ENCODE measurements around the gene C3. TPM values are rescaled to one million over a fixed set of nuclear protein-coding genes. Genes with fewer than 3 reads are reported as not detected.

Gene C3
- total and polyA plus RNA-seq, 2 of the 13 experiments (the other 11 are each of a cell fraction or from before 2014, with no cell fraction given) = 1,455 to 6,272 TPM

DNA sequence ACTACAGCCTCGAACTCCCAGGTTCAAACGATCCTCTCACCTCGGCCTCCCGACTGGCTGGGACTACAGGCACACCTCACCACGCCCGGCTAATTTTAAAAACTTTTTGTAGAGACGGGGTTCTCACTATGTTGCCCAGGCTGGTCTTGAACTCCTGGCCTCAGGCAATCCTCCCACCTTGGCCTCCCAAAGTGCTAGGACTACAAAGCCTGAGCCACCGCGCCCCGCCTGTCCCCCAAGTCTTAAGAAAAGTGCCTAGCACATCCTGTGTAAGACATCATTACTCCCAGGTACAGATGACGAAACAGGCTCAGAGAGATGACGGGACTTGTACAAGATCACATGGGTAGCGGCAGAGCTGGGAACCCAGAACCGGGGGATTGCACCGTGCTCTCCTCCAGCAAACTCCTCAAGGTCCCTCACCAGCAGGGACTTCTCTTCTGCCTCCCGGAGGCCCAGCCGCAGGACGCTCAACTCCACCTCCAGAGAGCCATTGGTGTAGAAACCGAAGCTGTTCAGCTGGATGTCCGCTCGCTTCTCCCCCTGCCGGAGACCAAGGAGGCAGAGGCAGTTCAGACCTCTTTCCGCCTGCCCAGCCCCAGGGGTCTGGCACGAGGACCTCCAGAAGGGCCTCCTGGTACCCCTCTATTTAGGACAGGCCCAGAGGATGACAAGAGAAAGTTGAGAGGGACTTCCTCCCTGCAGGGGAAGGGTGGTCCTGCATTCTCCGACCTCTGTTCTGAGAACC lies 15.9 kb upstream of the C3 start (continued):
- TF ChIP-seq, protein P1, sequence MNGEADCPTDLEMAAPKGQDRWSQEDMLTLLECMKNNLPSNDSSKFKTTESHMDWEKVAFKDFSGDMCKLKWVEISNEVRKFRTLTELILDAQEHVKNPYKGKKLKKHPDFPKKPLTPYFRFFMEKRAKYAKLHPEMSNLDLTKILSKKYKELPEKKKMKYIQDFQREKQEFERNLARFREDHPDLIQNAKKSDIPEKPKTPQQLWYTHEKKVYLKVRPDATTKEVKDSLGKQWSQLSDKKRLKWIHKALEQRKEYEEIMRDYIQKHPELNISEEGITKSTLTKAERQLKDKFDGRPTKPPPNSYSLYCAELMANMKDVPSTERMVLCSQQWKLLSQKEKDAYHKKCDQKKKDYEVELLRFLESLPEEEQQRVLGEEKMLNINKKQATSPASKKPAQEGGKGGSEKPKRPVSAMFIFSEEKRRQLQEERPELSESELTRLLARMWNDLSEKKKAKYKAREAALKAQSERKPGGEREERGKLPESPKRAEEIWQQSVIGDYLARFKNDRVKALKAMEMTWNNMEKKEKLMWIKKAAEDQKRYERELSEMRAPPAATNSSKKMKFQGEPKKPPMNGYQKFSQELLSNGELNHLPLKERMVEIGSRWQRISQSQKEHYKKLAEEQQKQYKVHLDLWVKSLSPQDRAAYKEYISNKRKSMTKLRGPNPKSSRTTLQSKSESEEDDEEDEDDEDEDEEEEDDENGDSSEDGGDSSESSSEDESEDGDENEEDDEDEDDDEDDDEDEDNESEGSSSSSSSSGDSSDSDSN (CRISPR knock-in tag; IDR thresholded peaks at IDR 0.05) = peak; percentile 69
- TF ChIP-seq ETV5 (CRISPR knock-in tag; IDR thresholded peaks at IDR 0.05; ENCODE audit: borderline replicate concordance) = peak; percentile 57; the same call in 1 of the 2 replicates
- TF ChIP-seq, protein P2, sequence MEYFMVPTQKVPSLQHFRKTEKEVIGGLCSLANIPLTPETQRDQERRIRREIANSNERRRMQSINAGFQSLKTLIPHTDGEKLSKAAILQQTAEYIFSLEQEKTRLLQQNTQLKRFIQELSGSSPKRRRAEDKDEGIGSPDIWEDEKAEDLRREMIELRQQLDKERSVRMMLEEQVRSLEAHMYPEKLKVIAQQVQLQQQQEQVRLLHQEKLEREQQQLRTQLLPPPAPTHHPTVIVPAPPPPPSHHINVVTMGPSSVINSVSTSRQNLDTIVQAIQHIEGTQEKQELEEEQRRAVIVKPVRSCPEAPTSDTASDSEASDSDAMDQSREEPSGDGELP (IDR thresholded peaks at IDR 0.05; ENCODE audit: borderline replicate concordance, low read depth) = peak; percentile 81; the same call in 1 of the 2 replicates
- peak; percentile 39; the same call in 1 of the 2 replicates for TF ChIP-seq FOXO1 (CRISPR knock-in tag; IDR thresholded peaks at IDR 0.05)
- TF ChIP-seq MIXL1 (CRISPR knock-in tag; IDR thresholded peaks at IDR 0.05) = peak; percentile 68
- TF ChIP-seq, protein P3, sequence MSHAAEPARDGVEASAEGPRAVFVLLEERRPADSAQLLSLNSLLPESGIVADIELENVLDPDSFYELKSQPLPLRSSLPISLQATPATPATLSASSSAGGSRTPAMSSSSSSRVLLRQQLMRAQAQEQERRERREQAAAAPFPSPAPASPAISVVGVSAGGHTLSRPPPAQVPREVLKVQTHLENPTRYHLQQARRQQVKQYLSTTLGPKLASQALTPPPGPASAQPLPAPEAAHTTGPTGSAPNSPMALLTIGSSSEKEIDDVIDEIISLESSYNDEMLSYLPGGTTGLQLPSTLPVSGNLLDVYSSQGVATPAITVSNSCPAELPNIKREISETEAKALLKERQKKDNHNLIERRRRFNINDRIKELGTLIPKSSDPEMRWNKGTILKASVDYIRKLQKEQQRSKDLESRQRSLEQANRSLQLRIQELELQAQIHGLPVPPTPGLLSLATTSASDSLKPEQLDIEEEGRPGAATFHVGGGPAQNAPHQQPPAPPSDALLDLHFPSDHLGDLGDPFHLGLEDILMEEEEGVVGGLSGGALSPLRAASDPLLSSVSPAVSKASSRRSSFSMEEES (CRISPR knock-in tag; IDR thresholded peaks at IDR 0.05) = 0 out of 2 replicates have a peak, but pooled peaks have one; percentile 23
- TF ChIP-seq ZMAT3 (CRISPR knock-in tag; conservative IDR thresholded peaks at IDR 0.05) = peak; percentile 78
- TF ChIP-seq RAD21 (CRISPR knock-in tag; IDR thresholded peaks at IDR 0.05) = peak; percentile 82
- no peak for TF ChIP-seq HNF4G (IDR thresholded peaks at IDR 0.05; ENCODE audit: borderline replicate concordance, low read depth, low read length)
- no peak for TF ChIP-seq HNF4G (CRISPR knock-in tag; IDR thresholded peaks at IDR 0.05; ENCODE audit: borderline replicate concordance, low read depth)
- 0 out of 2 replicates have a peak, but pooled peaks have one; percentile 44 for TF ChIP-seq ZNF616 (CRISPR knock-in tag; IDR thresholded peaks at IDR 0.05; ENCODE audit: low read depth)
- TF ChIP-seq XRCC5 (optimal IDR thresholded peaks at IDR 0.05; ENCODE audit: low read length) = peak; percentile 82
- no peak for TF ChIP-seq ZNF720 (CRISPR knock-in tag; IDR thresholded peaks at IDR 0.05)
- peak; percentile 74 for TF ChIP-seq ZKSCAN5 (CRISPR knock-in tag; IDR thresholded peaks at IDR 0.05)
- TF ChIP-seq NRL (CRISPR knock-in tag; IDR thresholded peaks at IDR 0.05; ENCODE audit: borderline replicate concordance) = no peak
- TF ChIP-seq RBAK (CRISPR knock-in tag; IDR thresholded peaks at IDR 0.05) = no peak
- TF ChIP-seq MXD4 (CRISPR knock-in tag; IDR thresholded peaks at IDR 0.05) = no peak
- TF ChIP-seq SIN3A (IDR thresholded peaks at IDR 0.05; ENCODE audit: borderline replicate concordance, low read depth, low read length) = no peak
- 0 out of 2 replicates have a peak, but pooled peaks have one; percentile 21 for TF ChIP-seq MEIS2 (CRISPR knock-in tag; IDR thresholded peaks at IDR 0.05)
- TF ChIP-seq ZSCAN25 (CRISPR knock-in tag; IDR thresholded peaks at IDR 0.05) = no peak
- TF ChIP-seq, protein P4, sequence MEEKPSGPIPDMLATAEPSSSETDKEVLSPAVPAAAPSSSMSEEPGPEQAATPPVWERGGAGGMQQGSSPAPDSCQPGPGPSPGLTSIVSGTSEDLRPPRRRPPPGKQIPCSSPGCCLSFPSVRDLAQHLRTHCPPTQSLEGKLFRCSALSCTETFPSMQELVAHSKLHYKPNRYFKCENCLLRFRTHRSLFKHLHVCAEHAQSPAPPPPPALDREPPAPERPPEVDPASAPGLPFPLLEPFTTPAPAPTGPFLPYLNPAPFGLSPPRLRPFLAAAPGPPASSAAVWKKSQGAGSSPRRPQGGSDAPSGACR (CRISPR knock-in tag; IDR thresholded peaks at IDR 0.05) = peak; percentile 43; the same call in 1 of the 2 replicates
- no peak for TF ChIP-seq ZNF598 (CRISPR knock-in tag; IDR thresholded peaks at IDR 0.05; ENCODE audit: borderline replicate concordance)
- no peak for TF ChIP-seq ZNF747 (CRISPR knock-in tag; IDR thresholded peaks at IDR 0.05; ENCODE audit: borderline replicate concordance)
- TF ChIP-seq GPN1 (CRISPR knock-in tag; IDR thresholded peaks at IDR 0.05; ENCODE audit: borderline replicate concordance) = no peak
